Chondrocyte (in vitro differentiated cells): ENCODE measurements around the gene STXBP1. TPM values are rescaled to one million over a fixed set of nuclear protein-coding genes. Genes with fewer than 3 reads are reported as not detected.

ENCODE experiments used
- DNase-seq: peaks from one replicate; pipeline ENCODE4 v3.0.0; 2021; ENCODE audit warnings: mixed read lengths, low spot score
- H3K27ac Mint-ChIP-seq: one replicate; pipeline ENCODE4 v1.8.0; 2021; ENCODE audit warnings: mild to moderate bottlenecking, moderate library complexity, mixed read lengths; ENCODE audit not compliant: unreplicated experiment
- H3K27me3 Mint-ChIP-seq: 2 replicates; pipeline ENCODE4 v1.8.0; 2021; ENCODE audit warnings: low read depth, mixed read lengths
- H3K36me3 Mint-ChIP-seq: 2 replicates; pipeline ENCODE4 v1.8.0; 2021; ENCODE audit warnings: low read depth, mixed read lengths
- H3K4me1 Mint-ChIP-seq: 2 replicates; pipeline ENCODE4 v1.8.0; 2021; ENCODE audit warnings: low read depth, mild to moderate bottlenecking, mixed read lengths
- H3K4me3 Mint-ChIP-seq: one replicate; pipeline ENCODE4 v1.8.0; 2021; ENCODE audit warnings: mild to moderate bottlenecking, moderate library complexity, mixed read lengths; ENCODE audit not compliant: unreplicated experiment
- H3K9me3 Mint-ChIP-seq: 2 replicates; pipeline ENCODE4 v1.8.0; 2021; ENCODE audit warnings: low read depth, mixed read lengths
- total RNA-seq: library from RNA; stranded (reverse); gene quantifications from 3 replicates; pipeline ENCODE4 v1.2.1, GENCODE V29; 2021
- TF ChIP-seq, protein P1 (sequence below): fragments of 200-600 bp; sonication (generic); IDR thresholded peaks from 2 replicates; pipeline ENCODE4 v1.5.0; 2021; ENCODE audit warnings: antibody characterized with exemption, mild to moderate bottlenecking, moderate library complexity

Gene STXBP1
- total RNA-seq, 1 donor from 2014 or later, result 41.6 TPM

DNA sequence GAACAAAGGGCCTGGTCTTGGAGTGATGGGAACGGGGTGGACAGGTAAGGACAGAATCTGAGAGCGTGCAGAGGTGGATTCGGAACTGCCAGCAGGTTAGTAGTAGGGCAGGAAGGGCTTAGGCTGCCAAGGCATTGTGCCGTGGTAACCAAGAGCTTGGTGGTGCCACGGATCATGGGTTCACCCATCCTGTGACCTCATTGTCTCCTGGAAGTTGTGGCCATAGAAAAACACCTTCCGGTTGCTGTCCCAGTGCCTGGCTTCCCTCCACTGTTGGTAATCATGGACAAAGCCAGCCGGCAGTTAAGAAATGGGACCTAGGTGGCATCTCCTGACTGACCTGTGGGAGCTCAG, 52.2 kb downstream of the STXBP1 start:
- TF ChIP-seq, protein P1, sequence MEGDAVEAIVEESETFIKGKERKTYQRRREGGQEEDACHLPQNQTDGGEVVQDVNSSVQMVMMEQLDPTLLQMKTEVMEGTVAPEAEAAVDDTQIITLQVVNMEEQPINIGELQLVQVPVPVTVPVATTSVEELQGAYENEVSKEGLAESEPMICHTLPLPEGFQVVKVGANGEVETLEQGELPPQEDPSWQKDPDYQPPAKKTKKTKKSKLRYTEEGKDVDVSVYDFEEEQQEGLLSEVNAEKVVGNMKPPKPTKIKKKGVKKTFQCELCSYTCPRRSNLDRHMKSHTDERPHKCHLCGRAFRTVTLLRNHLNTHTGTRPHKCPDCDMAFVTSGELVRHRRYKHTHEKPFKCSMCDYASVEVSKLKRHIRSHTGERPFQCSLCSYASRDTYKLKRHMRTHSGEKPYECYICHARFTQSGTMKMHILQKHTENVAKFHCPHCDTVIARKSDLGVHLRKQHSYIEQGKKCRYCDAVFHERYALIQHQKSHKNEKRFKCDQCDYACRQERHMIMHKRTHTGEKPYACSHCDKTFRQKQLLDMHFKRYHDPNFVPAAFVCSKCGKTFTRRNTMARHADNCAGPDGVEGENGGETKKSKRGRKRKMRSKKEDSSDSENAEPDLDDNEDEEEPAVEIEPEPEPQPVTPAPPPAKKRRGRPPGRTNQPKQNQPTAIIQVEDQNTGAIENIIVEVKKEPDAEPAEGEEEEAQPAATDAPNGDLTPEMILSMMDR, result no peak
- no peaks in the 10 kb centered on the region for H3K4me1 Mint-ChIP-seq

DNA sequence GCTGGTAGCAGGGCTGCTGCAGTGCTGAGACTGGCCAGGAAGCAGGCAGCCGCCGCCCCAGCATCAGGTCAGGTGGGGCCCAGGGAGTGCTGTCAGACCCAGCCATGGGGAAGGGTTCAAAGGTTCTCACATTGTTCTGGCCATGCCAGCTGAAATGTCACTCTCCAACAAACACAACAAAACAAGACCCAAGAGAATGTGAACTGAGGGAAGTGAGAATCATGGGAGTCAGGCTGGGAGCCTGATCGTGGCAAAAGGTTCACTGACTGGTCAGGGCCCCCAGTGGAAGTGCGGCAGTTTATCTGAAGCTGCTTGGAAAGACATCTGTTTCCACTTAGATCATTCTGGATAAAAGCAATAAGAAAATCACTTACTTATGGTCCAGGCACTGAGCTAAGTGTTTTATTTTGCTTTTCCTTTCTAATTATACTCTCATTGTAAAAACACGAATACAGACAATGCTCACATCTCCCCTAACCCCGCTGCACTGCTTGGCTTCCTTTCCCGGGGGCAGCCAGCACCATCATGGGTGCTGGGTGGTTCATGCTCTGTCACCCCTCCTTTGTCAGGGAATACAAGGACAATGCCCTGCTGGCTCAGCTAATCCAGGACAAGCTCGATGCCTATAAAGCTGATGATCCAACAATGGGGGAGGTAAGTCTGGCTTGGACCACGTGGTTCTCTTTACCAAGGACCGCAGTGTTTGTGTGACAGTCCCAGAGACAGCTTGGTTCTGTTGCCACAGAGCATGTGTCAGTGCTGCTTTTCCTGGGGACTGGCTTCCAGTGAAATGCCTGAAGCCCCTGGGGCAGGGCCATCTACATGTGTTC, 52.8 kb downstream of the STXBP1 start:
- no peak overlapping the region for H3K27ac Mint-ChIP-seq
- no peaks in the 10 kb centered on the region for H3K27me3 Mint-ChIP-seq
- peaks cover 39% of the 10 kb centered on the region for H3K36me3 Mint-ChIP-seq
- H3K4me3 Mint-ChIP-seq, result no peak overlapping the region
- H3K4me1 Mint-ChIP-seq, result no peaks in the 10 kb centered on the region
- TF ChIP-seq, protein P1, result no peak
- DNase-seq, result no peak
- no peaks in the 10 kb centered on the region for H3K9me3 Mint-ChIP-seq

More for the DNA sequence above, 52.2 kb downstream of the STXBP1 start:
- H3K9me3 Mint-ChIP-seq, result no peaks in the 10 kb centered on the region
- no peak overlapping the region for H3K27ac Mint-ChIP-seq
- H3K4me3 Mint-ChIP-seq, result no peak overlapping the region
- peaks cover 40% of the 10 kb centered on the region for H3K36me3 Mint-ChIP-seq
- H3K27me3 Mint-ChIP-seq, result no peaks in the 10 kb centered on the region
- no peak for DNase-seq

DNA sequence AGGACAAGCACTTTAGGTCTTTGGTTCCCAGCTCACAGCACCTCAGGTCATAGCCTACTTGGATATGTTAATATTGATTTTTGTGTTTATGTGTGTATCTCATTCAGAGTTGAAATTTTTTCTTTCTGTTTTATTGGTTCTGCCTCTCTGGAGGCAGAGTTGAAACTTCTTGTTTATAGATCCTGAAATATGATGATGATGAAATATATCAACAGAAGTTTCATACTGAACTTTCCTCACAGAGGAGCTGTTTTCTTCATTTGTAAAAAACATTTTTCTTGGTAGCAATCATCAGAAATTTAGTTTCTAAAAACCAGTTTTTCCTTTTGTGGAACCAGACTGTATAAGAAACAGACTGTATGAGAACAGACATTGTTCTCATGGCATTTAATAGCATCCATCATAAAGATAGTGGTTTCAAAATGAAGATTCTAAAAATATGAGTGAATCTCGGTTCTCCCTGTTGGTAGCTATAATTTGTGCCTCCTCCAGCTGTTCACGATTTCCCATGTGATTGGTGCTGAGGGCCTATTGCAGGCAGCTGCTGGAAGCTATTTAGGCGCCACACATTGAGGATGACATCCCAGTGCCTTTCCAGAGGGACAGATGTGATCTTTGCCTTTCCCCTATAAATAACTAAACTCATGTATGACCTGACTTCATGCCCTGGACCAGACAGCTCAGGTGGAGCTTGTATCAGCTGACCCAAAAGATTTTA, 55.2 kb downstream of the STXBP1 start:
- Mint-ChIP-seq H3K4me1 (no peaks in the 10 kb centered on the region), H3K27me3 (no peaks in the 10 kb centered on the region), H3K9me3 (no peaks in the 10 kb centered on the region), H3K27ac (no peak overlapping the region), H3K36me3 (peaks cover 39% of the 10 kb centered on the region), H3K4me3 (no peak overlapping the region)
- DNase-seq, result no peak
- TF ChIP-seq, protein P1, result no peak

DNA sequence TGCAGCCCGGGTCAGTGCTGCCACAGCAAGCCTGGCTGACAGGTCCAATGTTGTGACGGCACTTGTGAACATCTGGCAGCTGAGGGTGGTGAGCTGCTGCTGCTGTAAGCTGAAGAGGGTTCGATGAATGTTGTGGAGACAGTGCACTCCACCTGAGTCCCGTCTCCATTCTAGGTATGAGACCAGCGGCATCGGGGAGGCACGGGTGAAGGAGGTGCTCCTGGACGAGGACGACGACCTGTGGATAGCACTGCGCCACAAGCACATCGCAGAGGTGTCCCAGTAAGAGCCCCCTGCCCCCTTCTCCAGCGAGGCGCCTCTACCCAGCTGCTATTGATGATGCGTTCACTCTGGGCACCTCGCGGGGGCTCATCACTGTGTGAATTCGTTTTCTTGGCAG, 55.8 kb downstream of the STXBP1 start:
- TF ChIP-seq, protein P1, result no peak
- H3K27ac Mint-ChIP-seq, result no peak overlapping the region
- peaks cover 39% of the 10 kb centered on the region for H3K36me3 Mint-ChIP-seq
- no peak for DNase-seq
- no peak overlapping the region for H3K4me3 Mint-ChIP-seq
- H3K27me3 Mint-ChIP-seq, result no peaks in the 10 kb centered on the region
- H3K4me1 Mint-ChIP-seq, result no peaks in the 10 kb centered on the region
- H3K9me3 Mint-ChIP-seq, result no peaks in the 10 kb centered on the region

DNA sequence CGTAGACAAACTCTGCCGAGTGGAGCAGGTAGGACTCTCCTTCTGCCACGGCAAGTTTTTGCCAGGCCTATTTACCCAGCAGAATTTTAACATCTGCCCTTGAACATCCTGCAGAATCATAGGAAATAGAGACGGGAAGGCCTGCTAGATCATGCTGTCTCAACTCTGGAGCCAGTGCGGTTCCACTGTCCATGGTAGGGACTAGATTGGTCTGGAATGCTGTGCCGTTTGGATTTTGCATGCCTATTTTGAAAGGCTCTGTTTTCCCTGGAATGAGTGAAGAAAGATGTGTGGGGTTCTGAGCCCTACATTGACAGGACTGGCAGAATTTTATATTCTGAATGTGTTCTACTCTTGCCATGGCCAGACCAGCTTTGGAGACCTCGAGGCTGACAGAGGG, 61.2 kb downstream of the STXBP1 start:
- Mint-ChIP-seq H3K4me1 (no peaks in the 10 kb centered on the region), H3K27me3 (no peaks in the 10 kb centered on the region), H3K27ac (no peak overlapping the region), H3K9me3 (no peaks in the 10 kb centered on the region), H3K4me3 (no peak overlapping the region), H3K36me3 (peaks cover 33% of the 10 kb centered on the region)
- DNase-seq, result no peak
- TF ChIP-seq, protein P1, result no peak
